Neural cell (in vitro differentiated cells): ENCODE data around the gene HRAS. TPM values are rescaled to one million over a fixed set of nuclear protein-coding genes. Genes with fewer than 3 reads are reported as not detected.

Experiments
- H2AFZ ChIP-seq: fragments of 200-600, 300-800 bp; sonication (generic), shearing (Covaris generic); 2 replicates; pipeline ENCODE4 v1.6.0; 2014; ENCODE audit warnings: low read depth, mild to moderate bottlenecking, antibody characterized with exemption, low read length, moderate library complexity
- H3F3A ChIP-seq: fragments of 200-600 bp; shearing (Covaris generic); 2 replicates; pipeline ENCODE4 v1.6.1; 2016; ENCODE audit warnings: mild to moderate bottlenecking, moderate library complexity, mixed read lengths, antibody characterized with exemption, low read length; ENCODE audit not compliant: insufficient read depth, poor library complexity, severe bottlenecking
- H3K27ac ChIP-seq: fragments of 200-600, 300-800 bp; sonication (generic), shearing (Covaris generic); 2 replicates; pipeline ENCODE4 v1.5.1; 2014; ENCODE audit warnings: mild to moderate bottlenecking, low read length, moderate library complexity
- H3K27me3 ChIP-seq: fragments of 300-800, 200-600 bp; sonication (generic), shearing (Covaris generic); 2 replicates; pipeline ENCODE4 v1.6.0; 2014; ENCODE audit warnings: mild to moderate bottlenecking, low read depth, low read length, moderate library complexity; ENCODE audit not compliant: insufficient read depth
- H3K36me3 ChIP-seq: fragments of 300-800, 200-600 bp; sonication (generic), shearing (Covaris generic); 2 replicates; pipeline ENCODE4 v1.5.1; 2014; ENCODE audit warnings: mild to moderate bottlenecking, antibody characterized with exemption, low read length, moderate library complexity; ENCODE audit not compliant: insufficient read depth
- H3K4me2 ChIP-seq: fragments of 300-800, 200-600 bp; sonication (generic), shearing (Covaris generic); 2 replicates; pipeline ENCODE4 v1.6.0; 2014; ENCODE audit warnings: mild to moderate bottlenecking, low read length
- H3K4me3 ChIP-seq: fragments of 300-800, 200-600 bp; sonication (generic), shearing (Covaris generic); 2 replicates; pipeline ENCODE4 v1.5.1; 2014; ENCODE audit warnings: mild to moderate bottlenecking, low read length, moderate library complexity
- H3K79me2 ChIP-seq: fragments of 200-600 bp; shearing (Covaris generic); replicated peaks from 2 replicates; pipeline ENCODE4 v1.6.0; 2014; ENCODE audit warnings: mild to moderate bottlenecking, low read length, moderate library complexity; ENCODE audit not compliant: insufficient read depth
- H3K9ac ChIP-seq: fragments of 300-800, 200-600 bp; sonication (generic), shearing (Covaris generic); 2 replicates; pipeline ENCODE4 v1.6.1; 2016; ENCODE audit warnings: mild to moderate bottlenecking, low read length, mixed read lengths
- H3K9me2 ChIP-seq: fragments of 200-600 bp; shearing (Covaris generic); 2 replicates; pipeline ENCODE4 v1.6.1; 2016; ENCODE audit warnings: mild to moderate bottlenecking, low read length, mixed read lengths; ENCODE audit not compliant: insufficient read depth
- H3K9me3 ChIP-seq: fragments of 200-600, 300-800 bp; sonication (generic), shearing (Covaris generic); 2 replicates; pipeline ENCODE4 v1.6.1; 2016; ENCODE audit warnings: mild to moderate bottlenecking, mixed run types, low read length, moderate library complexity, mixed read lengths
- H4K20me1 ChIP-seq: fragments of 200-600 bp; shearing (Covaris generic); 2 replicates; pipeline ENCODE4 v1.6.1; 2016; ENCODE audit warnings: mild to moderate bottlenecking, mixed run types; ENCODE audit not compliant: insufficient read depth
- EP300 ChIP-seq: fragments of 450-650 bp; conservative IDR thresholded peaks from 2 replicates; pipeline ENCODE4 v1.6.1; 2014; ENCODE audit warnings: antibody characterized with exemption, mild to moderate bottlenecking, moderate library complexity; ENCODE audit not compliant: poor library complexity, severe bottlenecking
- EZH2 ChIP-seq: fragments of 200-600, 300-800 bp; shearing (Covaris generic), sonication (generic); IDR thresholded peaks from 2 replicates; pipeline ENCODE4 v1.6.1; 2014; ENCODE audit warnings: antibody characterized with exemption, low read length, borderline replicate concordance, mild to moderate bottlenecking; ENCODE audit not compliant: insufficient read depth, poor library complexity, severe bottlenecking
- MXI1 ChIP-seq: fragments of 450-650 bp; conservative IDR thresholded peaks from 2 replicates; pipeline ENCODE4 v1.6.1; 2014; ENCODE audit warnings: antibody characterized with exemption, mild to moderate bottlenecking; ENCODE audit not compliant: poor library complexity, severe bottlenecking
- POLR2AphosphoS5 ChIP-seq: IDR thresholded peaks from 2 replicates; pipeline ENCODE4 v1.6.1; 2012
- RAD21 ChIP-seq: fragments of 450-650 bp; conservative IDR thresholded peaks from 2 replicates; pipeline ENCODE4 v1.6.1; 2014; ENCODE audit warnings: antibody characterized with exemption, mild to moderate bottlenecking, moderate library complexity
- SMC3 ChIP-seq: fragments of 450-650 bp; conservative IDR thresholded peaks from 2 replicates; pipeline ENCODE4 v1.6.1; 2014; ENCODE audit warnings: antibody characterized with exemption, mild to moderate bottlenecking, moderate library complexity; ENCODE audit not compliant: poor library complexity
- TAF1 ChIP-seq: IDR thresholded peaks from 2 replicates; pipeline ENCODE4 v1.6.1; 2012; ENCODE audit warnings: low read depth
- polyA plus RNA-seq: library from polyadenylated mRNA; depleted of rRNA; stranded (reverse); fragments of >200 nt; gene quantifications from 2 replicates; pipeline ENCODE4 v1.2.3, GENCODE V29; 2014
- TF ChIP-seq, protein P1 (sequence below): IDR thresholded peaks from 2 replicates; pipeline ENCODE4 v1.6.1; 2012; ENCODE audit warnings: borderline replicate concordance
- TF ChIP-seq, protein P2 (sequence below): fragments of 450-650 bp; IDR thresholded peaks from 2 replicates; pipeline ENCODE4 v1.5.1; 2014; ENCODE audit warnings: antibody characterized with exemption, mild to moderate bottlenecking, moderate library complexity; ENCODE audit not compliant: poor library complexity, severe bottlenecking

Gene HRAS
- polyA plus RNA-seq, 1 donor from 2014 or later: 120 TPM

DNA sequence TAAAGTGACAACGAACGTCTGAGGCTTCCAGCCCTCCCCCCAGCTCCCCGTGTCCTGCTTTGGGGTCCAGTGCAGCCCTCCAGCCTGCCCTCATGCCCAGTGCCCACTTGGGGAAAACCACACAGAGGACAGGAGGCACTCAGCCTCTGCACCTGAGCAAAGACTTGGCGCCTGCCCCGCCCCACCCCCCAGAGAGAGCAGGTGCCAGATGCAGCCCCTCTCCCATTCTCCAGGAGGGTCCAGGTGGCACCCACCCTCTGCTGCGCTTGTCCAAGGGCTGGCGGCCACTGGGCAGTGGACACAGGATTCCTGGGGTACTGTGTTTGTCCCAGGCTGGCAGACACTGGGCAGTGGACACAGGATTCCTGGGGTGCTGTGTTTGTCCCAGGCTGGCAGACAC, 44.0 kb downstream of the HRAS start:
- Histone ChIP-seq H3K9ac (no peak overlapping the region), H3K4me3 (no peak overlapping the region), H3K27ac (no peak overlapping the region), H3F3A (no peaks in the 10 kb centered on the region), H4K20me1 (no peaks in the 10 kb centered on the region), H2AFZ (no peak overlapping the region), H3K36me3 (no peaks in the 10 kb centered on the region), H3K9me2 (no peaks in the 10 kb centered on the region), H3K27me3 (no peaks in the 10 kb centered on the region), H3K79me2 (no peaks in the 10 kb centered on the region), H3K9me3 (no peaks in the 10 kb centered on the region), H3K4me2 (no peak overlapping the region)
- TF ChIP-seq, protein P1, sequence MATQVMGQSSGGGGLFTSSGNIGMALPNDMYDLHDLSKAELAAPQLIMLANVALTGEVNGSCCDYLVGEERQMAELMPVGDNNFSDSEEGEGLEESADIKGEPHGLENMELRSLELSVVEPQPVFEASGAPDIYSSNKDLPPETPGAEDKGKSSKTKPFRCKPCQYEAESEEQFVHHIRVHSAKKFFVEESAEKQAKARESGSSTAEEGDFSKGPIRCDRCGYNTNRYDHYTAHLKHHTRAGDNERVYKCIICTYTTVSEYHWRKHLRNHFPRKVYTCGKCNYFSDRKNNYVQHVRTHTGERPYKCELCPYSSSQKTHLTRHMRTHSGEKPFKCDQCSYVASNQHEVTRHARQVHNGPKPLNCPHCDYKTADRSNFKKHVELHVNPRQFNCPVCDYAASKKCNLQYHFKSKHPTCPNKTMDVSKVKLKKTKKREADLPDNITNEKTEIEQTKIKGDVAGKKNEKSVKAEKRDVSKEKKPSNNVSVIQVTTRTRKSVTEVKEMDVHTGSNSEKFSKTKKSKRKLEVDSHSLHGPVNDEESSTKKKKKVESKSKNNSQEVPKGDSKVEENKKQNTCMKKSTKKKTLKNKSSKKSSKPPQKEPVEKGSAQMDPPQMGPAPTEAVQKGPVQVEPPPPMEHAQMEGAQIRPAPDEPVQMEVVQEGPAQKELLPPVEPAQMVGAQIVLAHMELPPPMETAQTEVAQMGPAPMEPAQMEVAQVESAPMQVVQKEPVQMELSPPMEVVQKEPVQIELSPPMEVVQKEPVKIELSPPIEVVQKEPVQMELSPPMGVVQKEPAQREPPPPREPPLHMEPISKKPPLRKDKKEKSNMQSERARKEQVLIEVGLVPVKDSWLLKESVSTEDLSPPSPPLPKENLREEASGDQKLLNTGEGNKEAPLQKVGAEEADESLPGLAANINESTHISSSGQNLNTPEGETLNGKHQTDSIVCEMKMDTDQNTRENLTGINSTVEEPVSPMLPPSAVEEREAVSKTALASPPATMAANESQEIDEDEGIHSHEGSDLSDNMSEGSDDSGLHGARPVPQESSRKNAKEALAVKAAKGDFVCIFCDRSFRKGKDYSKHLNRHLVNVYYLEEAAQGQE: no peak

DNA sequence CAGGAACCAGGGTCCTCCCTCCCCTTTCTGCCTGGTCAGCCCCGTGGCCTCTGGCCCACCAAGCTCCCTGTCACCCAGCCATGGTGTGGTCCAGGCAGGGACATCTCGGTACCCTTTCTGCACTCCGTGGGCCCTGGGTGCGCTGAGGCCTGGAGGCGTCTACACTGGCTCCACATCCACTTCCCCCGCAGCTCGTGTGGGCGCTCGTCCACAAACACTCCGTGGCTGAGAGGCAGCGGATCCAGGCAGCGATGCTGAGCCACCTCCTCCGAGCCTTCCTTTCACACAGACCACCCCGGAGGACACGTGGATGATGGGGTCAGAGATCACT, 44.5 kb downstream of the HRAS start:
- no peaks in the 10 kb centered on the region for H3K9me2 ChIP-seq
- no peaks in the 10 kb centered on the region for H4K20me1 ChIP-seq
- H3K4me3 ChIP-seq: no peak overlapping the region
- H3F3A ChIP-seq: no peaks in the 10 kb centered on the region
- H3K27me3 ChIP-seq: no peaks in the 10 kb centered on the region
- no peak overlapping the region for H3K9ac ChIP-seq
- TF ChIP-seq, protein P2, sequence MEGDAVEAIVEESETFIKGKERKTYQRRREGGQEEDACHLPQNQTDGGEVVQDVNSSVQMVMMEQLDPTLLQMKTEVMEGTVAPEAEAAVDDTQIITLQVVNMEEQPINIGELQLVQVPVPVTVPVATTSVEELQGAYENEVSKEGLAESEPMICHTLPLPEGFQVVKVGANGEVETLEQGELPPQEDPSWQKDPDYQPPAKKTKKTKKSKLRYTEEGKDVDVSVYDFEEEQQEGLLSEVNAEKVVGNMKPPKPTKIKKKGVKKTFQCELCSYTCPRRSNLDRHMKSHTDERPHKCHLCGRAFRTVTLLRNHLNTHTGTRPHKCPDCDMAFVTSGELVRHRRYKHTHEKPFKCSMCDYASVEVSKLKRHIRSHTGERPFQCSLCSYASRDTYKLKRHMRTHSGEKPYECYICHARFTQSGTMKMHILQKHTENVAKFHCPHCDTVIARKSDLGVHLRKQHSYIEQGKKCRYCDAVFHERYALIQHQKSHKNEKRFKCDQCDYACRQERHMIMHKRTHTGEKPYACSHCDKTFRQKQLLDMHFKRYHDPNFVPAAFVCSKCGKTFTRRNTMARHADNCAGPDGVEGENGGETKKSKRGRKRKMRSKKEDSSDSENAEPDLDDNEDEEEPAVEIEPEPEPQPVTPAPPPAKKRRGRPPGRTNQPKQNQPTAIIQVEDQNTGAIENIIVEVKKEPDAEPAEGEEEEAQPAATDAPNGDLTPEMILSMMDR: no peak
- TF ChIP-seq RAD21 (no peak), SMC3 (no peak), EP300 (no peak), EZH2 (no peak), TAF1 (no peak), POLR2AphosphoS5 (no peak), MXI1 (no peak)
- TF ChIP-seq, protein P1: no peak
- H3K9me3 ChIP-seq: no peaks in the 10 kb centered on the region
- H3K27ac ChIP-seq: no peak overlapping the region
- H2AFZ ChIP-seq: no peak overlapping the region
- H3K36me3 ChIP-seq: no peaks in the 10 kb centered on the region
- H3K79me2 ChIP-seq: no peaks in the 10 kb centered on the region
- no peak overlapping the region for H3K4me2 ChIP-seq
